H1 (cell line): ENCODE data around the gene ZNF213. TPM values are rescaled to one million over a fixed set of nuclear protein-coding genes. Genes with fewer than 3 reads are reported as not detected.

Experiments
- EP300 ChIP-seq, 2 experiments: IDR thresholded peaks; 1 replicate in 1 of 2; 2 replicates in 1 of 2; pipeline ENCODE4 v1.6.1; 2011 to 2012; ENCODE audit warnings: low read depth in 2 of 2, low read length in 2 of 2, mild to moderate bottlenecking in 2 of 2, borderline replicate concordance in 1 of 2, inconsistent platforms in 1 of 2, moderate library complexity in 1 of 2
- SIN3A ChIP-seq, 2 experiments: IDR thresholded peaks in 1 of 2; conservative IDR thresholded peaks in 1 of 2; 2 replicates each; pipeline ENCODE4 v1.6.1; 2011 to 2012; ENCODE audit warnings: low read length in 2 of 2, improper control_type of control experiment in 1 of 2, low read depth in 1 of 2, mild to moderate bottlenecking in 1 of 2
- polyA plus RNA-seq, 7 experiments: library from polyadenylated mRNA; depleted of rRNA in 3 of 7; stranded (reverse) in 5 of 7; unstranded in 2 of 7; fragments of >200 nt in 5 of 7; fragments of 200-250 nt in 2 of 7; gene quantifications; 1 replicate in 5 of 7; 2 replicates in 1 of 7; 4 replicates in 1 of 7; pipeline versions ENCODE4 v1.2.1 to v1.2.3, GENCODE V29; 2011 to 2013; ENCODE audit warnings: missing spikeins in 2 of 7, mixed read lengths in 2 of 7
- total RNA-seq: library from RNA; stranded (reverse); fragmentation: NEBNext Ultra II Directional; extraction: Animal tissue kit (Norgen Biotek cat#: 25700); gene quantifications from 2 replicates; pipeline ENCODE4 v1.2.1, GENCODE V29; 2021
- TF ChIP-seq, protein P1 (sequence below): fragments of 300-600 bp; sonication (generic); IDR thresholded peaks from 2 replicates; pipeline ENCODE4 v1.7.1; 2012; ENCODE audit warnings: low read length, moderate library complexity, mild to moderate bottlenecking, inconsistent platforms; ENCODE audit not compliant: insufficient replicate concordance

The ZNF213 gene
- total and polyA plus RNA-seq, 2 of the 8 experiments (the other 6 are each of a cell fraction or from before 2014, with no cell fraction given), result 1.6 to 6.9 TPM

DNA sequence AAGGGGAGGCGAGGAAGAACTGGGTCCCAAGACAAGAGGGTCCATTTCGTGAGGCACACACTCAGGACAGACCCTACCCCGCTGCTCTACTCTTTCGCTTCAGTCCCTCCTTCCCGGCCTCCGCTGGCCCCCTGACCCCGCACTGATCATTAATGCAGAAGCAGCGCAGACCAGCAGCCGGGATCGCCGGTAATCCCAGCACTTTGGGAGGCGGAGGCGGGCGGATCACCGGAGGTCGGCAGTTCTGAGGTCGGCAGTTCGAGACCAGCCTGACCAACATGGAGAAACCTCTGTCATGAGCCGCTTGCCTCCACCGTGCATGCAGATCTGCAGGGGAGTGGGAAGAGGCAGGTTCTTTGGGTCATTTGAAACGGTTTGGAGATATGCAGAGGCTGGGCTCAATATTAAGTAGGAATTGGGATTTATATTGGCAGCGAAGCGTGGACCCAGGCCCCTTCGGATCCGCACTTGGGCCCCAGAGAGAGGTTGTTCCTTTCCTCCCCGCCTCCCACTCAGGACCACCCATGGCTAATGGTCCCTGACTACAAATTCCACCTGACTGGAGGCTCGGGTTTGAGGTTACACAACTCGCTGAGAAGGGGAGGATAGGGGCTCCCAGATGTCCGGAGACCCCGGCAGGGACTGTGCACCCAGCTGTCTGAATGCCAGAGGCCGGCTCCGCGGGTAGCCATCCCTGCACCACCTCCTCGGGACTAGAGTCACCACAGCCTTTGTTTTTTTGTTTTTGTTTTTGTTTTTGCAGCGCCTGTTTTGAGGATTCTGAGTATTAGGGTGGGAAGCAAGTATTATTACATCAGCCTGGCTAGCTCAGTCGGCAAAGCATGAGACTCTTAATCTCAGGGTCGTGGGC is 29.5 kb downstream of the ZNF213 start (continued):
- TF ChIP-seq, protein P1, sequence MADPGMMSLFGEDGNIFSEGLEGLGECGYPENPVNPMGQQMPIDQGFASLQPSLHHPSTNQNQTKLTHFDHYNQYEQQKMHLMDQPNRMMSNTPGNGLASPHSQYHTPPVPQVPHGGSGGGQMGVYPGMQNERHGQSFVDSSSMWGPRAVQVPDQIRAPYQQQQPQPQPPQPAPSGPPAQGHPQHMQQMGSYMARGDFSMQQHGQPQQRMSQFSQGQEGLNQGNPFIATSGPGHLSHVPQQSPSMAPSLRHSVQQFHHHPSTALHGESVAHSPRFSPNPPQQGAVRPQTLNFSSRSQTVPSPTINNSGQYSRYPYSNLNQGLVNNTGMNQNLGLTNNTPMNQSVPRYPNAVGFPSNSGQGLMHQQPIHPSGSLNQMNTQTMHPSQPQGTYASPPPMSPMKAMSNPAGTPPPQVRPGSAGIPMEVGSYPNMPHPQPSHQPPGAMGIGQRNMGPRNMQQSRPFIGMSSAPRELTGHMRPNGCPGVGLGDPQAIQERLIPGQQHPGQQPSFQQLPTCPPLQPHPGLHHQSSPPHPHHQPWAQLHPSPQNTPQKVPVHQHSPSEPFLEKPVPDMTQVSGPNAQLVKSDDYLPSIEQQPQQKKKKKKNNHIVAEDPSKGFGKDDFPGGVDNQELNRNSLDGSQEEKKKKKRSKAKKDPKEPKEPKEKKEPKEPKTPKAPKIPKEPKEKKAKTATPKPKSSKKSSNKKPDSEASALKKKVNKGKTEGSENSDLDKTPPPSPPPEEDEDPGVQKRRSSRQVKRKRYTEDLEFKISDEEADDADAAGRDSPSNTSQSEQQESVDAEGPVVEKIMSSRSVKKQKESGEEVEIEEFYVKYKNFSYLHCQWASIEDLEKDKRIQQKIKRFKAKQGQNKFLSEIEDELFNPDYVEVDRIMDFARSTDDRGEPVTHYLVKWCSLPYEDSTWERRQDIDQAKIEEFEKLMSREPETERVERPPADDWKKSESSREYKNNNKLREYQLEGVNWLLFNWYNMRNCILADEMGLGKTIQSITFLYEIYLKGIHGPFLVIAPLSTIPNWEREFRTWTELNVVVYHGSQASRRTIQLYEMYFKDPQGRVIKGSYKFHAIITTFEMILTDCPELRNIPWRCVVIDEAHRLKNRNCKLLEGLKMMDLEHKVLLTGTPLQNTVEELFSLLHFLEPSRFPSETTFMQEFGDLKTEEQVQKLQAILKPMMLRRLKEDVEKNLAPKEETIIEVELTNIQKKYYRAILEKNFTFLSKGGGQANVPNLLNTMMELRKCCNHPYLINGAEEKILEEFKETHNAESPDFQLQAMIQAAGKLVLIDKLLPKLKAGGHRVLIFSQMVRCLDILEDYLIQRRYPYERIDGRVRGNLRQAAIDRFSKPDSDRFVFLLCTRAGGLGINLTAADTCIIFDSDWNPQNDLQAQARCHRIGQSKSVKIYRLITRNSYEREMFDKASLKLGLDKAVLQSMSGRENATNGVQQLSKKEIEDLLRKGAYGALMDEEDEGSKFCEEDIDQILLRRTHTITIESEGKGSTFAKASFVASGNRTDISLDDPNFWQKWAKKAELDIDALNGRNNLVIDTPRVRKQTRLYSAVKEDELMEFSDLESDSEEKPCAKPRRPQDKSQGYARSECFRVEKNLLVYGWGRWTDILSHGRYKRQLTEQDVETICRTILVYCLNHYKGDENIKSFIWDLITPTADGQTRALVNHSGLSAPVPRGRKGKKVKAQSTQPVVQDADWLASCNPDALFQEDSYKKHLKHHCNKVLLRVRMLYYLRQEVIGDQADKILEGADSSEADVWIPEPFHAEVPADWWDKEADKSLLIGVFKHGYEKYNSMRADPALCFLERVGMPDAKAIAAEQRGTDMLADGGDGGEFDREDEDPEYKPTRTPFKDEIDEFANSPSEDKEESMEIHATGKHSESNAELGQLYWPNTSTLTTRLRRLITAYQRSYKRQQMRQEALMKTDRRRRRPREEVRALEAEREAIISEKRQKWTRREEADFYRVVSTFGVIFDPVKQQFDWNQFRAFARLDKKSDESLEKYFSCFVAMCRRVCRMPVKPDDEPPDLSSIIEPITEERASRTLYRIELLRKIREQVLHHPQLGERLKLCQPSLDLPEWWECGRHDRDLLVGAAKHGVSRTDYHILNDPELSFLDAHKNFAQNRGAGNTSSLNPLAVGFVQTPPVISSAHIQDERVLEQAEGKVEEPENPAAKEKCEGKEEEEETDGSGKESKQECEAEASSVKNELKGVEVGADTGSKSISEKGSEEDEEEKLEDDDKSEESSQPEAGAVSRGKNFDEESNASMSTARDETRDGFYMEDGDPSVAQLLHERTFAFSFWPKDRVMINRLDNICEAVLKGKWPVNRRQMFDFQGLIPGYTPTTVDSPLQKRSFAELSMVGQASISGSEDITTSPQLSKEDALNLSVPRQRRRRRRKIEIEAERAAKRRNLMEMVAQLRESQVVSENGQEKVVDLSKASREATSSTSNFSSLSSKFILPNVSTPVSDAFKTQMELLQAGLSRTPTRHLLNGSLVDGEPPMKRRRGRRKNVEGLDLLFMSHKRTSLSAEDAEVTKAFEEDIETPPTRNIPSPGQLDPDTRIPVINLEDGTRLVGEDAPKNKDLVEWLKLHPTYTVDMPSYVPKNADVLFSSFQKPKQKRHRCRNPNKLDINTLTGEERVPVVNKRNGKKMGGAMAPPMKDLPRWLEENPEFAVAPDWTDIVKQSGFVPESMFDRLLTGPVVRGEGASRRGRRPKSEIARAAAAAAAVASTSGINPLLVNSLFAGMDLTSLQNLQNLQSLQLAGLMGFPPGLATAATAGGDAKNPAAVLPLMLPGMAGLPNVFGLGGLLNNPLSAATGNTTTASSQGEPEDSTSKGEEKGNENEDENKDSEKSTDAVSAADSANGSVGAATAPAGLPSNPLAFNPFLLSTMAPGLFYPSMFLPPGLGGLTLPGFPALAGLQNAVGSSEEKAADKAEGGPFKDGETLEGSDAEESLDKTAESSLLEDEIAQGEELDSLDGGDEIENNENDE, result no peak
- TF ChIP-seq EP300 (IDR thresholded peaks at IDR 0.05; ENCODE audit: borderline replicate concordance in 1 of 2, low read depth in 2 of 2, low read length in 2 of 2) (no peak), SIN3A (conservative IDR thresholded peaks at IDR 0.05 in 1 of 2, IDR thresholded peaks at IDR 0.05 in 1 of 2; ENCODE audit: low read depth in 1 of 2, low read length in 2 of 2) (no peak)
- TF ChIP-seq, all 59 proteins: peak for 0
